HCEC 1CT (cell line): ENCODE data around the gene EFNA2.

ENCODE experiments used
- DNase-seq: peaks from one replicate; pipeline ENCODE4 v3.0.0-alpha.2; 2017

The EFNA2 gene

DNA sequence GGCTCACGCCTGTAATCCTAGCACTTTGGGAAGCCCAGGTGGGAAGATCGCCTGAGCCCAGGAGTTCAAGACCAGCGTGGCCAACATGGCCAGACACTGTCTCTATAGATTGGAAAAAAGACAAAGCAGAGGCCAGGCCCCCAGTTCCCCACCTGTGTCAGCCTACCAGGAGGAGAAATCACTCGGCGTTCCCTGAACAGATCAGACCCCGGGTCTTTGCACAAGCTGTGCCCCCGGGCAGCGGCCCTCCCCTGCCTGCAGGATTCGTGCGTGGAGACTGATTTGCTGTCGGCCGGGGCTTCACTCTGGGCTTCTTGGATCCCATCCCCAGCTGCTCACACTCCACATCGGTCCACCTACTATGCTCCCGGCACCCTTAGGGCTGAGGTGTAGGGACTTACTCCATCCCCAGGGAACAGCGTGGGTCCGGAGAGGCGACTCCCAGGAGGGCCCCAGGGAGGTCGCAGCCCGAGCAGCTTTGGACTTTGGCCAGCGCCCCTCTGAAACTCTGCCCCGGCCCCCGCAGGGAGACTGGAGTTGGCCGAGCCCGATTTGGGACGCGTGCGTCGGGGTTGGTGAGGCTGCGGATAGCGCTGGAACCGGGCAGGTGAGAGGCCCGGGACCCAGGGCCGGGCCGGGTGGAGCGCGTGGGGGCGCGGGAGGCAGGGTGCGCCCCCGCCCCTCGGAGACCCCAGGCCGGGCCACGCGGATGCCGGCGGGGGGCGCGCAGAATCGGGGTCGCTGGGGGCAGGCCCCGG, 515 bp upstream of the EFNA2 start:
- no peak for DNase-seq

DNA sequence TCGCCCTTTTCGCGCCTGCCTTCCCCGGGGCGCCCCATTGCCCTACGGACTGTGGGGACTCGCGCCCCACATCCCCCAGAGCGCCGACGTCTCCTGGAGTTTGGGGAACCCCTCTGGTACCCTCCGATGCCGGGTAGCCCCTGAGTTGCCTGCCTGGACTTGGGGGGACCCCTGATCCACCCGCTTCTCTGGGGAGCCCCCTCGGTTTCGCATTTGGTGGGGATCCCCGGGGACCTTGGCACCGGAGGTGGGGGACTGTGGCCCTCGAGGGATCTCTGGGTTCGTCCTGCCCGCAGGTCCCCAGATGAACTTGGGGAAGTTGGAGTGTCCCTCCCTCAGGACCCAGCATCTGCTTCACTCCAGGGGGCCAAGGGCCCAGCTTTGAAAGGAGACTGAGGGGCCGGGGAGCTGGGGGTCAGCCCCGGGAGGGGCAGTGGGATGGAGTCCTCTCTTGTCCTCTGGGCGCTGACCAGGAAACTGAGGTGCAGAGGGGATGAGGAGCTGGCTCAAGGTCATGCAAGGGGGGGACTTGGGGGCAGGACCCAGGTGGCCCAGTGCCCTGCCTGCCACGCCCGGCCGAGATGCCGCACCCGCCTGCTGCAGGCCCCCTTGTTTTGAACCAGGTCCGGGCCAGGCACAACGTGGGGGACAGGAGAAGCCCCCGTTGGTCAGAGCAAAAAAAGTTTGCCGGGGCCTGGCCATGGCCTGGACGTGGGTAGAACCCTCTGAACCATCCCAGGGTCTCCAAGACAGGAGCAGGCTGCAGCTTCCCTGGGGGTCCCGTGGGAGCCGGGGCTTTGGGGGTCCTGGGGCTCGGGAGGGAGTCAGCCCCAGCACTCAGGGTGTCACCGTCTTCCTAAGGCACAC, 1.0 kb downstream of the EFNA2 start:
- no peak for DNase-seq

DNA sequence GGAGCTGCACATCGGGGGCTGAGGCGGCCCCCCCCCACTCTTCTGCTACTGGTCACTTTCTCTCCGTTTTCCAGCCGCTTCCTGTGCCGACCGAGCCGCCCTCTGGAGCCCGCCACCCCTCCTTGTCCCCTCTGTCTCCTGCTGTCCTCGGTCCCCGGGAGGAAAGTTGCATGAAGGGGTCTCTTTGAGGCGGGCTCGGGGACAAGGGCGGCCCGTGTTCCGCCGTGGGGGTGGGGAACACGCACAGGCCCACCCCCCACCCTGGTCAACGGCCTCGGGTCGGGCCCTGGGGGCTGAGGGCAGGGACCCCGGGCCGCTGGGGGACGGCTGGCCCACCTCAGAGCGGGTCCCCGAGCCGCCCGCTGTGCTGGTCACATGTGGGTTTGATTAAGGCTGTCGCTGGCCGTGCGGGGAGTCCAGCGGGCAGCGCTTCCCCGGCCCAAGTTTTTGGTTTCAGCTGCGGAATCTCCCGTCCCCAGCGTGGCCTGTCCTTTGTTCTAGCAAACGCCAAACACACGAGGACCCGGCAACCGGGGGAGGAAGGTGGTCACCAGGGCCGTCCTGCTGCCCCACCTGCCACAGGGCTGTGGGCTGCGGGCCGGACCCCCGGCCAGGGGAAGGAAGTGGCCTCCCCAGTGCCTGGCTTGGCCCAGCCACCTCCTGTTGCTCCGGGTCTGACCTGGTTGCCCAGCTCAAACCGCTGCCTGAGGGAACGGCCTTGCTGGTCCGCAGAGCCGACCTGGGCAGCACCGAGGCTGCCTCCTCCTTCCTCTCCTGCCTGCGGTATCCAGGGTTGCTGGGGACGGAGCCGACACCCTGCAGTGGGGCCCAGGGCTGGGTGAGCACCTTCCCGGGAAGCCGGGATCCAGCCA, 1.9 kb downstream of the EFNA2 start:
- DNase-seq, result no peak

DNA sequence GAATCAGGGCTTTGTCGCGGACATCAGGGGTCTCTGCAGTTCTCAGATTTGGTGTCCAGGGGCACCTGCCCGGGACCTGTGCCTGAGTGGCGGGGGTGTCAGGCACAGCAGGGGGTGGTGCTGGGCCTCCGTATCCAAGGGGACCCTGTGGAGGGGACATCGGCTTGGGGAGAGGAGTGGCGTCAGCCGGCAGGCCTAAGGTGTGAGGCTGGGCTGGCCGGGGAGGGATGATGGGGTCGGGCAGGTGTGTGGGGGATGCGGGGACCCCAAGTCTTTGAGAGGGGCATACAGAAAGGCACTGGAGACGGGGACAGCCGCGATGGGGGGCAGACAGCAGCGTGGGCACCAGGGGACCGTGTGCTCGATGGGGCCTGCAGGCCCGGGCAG, 2.5 kb downstream of the EFNA2 start:
- DNase-seq, result no peak

DNA sequence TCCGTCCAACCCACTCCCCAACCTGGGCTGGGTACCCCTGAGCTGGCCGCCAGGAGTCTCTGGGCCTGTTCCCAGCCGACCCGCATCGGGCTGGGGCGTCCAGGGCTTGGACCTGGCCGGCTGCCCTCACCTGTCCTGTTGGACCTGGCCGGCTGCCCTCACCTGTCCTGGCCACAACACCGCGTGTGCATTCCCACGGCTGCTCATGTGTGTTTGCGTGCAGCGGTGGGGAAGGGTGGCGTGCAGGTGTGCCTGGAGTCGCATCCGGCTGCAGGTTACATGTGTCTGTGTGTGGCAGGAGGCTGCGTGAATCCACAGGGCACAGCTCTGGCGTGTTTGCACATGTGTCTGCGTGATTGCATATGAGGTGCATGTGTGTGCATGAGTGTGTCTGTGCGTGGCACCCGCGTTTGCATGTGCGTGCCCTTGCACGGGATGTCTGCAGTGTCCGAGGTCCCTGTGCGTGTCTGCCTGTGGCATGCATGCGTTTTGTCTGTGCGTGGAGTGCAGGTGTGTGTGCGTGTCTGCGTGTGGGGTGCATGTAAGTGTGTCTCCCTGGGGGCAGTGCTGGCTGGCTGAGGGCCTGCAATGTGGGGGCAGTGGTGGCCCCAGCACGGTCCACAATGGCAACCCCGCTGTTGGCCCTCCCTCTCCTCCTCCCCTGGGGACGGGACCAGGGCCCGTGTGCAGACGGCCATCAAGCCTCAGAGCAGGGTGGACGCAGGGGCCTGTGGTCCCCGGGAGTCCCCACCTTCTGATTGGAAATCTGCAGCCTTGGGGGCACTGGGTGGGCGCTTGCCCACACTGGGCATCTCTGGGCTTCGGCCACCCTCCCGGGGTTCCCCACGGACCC, 3.4 kb downstream of the EFNA2 start:
- no peak for DNase-seq

DNA sequence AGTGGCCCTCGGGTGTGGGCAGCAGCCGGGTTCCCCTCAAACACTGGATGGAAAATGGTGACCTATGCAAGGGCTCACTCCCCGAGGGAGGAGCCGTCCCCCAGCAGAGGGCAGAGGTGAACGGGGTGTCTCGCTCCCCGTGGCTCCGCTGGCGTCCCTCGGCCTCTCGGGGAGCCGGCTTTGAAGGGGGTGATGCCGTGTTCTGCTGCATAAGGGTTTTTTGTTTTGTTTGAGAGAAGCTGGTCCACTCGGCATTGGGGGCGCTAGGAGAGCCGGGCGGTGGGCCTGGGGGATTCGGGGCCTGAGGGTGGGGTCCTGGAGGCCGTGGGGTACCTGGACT, 4.0 kb downstream of the EFNA2 start:
- no peak for DNase-seq

DNA sequence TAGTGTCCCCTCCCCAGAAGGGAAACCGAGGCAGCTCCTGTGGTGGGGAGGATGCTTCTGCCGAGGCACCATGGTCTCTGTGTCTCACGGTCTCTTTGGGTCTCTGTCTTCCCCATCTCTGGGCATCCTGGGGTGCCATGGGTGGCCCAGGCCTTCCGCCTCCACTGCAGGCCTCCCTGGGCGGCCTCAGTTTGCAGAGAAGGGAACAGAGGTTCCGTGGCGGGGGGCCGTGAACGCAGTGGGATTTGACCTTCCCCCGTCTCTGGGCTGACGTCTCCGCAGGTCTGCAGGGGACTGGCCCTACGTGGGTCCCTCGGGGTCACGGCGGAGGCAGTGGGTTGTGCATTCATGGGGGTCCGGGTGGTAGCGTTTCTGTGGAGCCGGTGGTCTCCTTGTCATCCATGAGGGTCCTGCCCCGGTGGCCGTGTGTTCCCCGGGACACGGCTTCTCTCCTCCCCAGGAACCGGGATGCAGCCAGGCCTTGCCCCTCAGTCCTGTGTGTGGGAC, 4.6 kb downstream of the EFNA2 start:
- no peak for DNase-seq

DNA sequence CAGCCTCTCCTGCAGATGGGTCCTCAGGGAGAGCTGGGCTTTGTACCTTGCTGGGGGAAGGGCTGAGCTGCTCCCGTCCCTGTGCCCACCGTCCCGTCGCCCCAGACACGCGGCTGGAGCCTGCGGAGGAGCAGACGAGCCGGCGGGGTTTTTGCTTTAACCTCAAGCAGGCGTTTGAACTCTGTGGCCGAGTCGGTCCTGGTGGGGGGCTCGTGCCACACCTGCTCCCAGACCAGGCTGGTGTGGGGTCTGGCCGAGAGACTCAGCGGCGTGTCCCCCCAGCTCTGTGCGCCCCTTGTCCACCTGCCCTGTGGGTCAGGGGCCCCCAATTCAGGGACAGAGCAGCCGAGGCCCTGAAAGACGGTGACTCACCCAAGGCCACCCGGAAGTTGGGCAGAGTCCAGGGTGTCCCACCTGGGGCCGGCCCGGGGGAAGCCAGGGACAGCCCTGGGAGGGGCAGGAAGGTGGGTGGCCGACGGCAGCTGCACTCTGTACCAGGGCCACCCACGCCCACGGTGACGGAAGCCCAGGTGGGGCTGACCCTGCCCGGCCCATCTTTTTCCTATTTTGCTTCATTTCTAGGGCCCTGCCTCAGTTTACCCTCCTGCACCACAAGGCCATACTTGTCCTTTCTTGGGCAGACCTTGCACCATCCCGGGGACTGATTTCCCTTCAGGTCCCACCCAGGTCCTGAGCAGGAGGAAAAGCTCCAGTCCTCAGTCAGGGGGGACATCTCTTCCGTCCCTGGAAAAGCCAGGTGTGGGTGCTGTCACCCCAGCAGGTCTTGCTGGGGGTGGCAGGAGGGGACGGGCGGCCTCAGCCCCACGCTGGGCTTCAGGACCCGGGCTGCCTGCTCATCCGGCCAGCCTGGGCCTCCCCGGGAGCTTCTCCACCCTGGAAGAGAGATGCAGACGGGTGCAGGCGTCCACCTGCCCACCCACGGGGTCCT, 5.3 kb downstream of the EFNA2 start:
- DNase-seq, result no peak

DNA sequence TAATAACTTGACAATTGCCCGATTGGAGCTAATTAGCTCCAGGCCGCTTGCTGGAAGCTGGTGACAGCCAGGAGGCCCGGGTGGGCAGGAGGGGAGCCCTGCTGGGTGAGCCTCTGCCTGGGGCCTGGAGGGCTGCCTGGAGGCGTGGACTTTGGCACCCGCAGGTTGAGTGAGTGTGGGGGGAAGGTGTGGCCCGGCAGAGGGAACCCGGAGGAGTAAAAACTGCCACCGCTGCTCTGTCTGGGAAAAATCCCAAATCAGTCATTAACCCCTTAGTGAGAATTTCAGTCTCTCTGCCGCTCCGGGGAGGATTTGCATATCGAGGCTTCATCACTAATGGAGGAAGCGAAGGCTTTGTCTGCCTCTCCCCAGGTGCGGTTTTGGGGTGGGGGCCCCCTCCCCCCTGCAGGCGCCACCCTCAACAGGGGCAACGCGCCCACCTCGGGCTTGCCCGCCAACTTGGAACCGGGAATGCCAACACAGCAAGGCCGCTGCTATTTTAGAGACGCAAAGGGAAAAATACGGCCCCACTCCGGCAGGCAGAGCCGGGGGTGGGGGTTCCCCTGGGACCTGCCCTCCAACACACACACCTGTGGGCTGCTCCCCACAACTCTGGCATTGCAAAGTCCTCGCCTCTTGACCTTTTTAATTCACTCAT, 6.2 kb downstream of the EFNA2 start:
- no peak for DNase-seq

DNA sequence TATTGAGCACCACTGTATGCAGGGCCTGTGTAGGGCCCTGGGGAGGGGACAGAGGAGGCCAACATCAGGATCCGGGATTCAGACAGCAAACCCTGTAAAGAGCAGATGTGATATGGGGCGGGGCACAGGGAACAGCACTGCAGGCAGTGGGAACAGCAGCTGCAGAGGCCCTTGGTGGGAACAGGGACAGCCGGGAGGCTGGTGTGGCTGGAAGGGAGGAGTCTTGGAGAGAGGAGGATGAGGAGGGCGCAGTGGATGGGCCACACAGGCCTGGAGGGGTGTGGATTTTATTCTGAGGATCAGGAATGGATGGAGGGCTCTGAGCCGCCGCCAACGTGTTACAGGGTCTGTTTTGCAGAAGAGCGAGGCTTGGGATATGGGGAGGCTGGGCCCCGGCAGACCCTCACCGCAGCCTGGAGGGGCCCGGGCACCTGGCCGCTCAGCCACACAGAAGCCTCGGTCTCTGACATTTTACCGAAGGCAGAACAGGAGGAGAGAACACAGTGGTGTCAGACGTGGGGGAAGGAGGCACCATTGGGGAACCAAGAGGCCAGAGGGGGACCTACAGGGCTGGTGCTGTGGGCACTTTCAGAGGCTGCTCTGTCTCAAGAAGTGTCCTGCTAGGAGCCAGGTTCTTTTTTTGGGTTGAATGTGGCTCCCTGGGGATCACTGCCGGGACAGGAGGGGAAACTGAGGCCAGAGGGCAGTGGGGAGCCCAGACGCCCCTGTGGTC, 6.9 kb downstream of the EFNA2 start:
- DNase-seq, result no peak

DNA sequence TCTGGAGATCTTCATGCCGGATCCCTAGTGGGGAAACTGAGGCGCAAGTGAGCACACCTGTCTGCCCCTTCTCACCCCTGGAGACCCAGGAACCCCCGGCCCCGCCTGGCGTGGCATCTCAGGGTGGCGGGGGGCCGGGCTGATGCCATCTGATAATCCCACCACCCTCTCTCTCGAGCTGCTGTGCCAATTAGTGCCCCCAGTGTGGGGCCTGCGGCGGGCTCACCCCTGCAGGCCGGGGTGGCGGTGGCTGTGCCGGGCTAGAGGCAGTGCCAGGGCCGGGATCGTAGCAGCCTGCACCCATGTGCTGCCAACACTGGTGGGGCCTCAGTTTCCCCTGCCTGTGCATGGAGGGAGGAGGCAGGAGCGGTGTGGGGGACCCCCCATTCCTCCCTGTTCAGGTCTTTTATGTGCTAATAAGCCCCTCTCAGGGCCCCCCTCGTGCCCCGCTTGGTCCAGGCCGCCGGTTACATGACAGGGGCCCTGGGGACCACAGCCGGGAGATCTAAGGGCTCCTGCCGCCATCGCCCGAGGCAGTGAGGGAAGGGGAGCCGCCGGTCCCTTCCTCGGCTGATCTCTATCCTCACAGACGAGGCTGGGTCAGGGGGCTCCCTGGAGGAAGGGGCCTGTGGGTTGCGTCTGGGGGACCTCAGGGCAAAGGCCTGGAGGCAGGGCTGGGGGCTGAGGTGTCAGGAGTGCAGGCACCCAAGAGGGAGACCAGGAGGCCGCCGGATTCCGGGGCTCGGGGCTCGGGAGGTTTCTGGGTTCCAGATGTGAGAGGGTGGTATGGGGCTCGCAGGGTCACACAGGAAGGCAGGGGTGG, 8.3 kb downstream of the EFNA2 start:
- no peak for DNase-seq

DNA sequence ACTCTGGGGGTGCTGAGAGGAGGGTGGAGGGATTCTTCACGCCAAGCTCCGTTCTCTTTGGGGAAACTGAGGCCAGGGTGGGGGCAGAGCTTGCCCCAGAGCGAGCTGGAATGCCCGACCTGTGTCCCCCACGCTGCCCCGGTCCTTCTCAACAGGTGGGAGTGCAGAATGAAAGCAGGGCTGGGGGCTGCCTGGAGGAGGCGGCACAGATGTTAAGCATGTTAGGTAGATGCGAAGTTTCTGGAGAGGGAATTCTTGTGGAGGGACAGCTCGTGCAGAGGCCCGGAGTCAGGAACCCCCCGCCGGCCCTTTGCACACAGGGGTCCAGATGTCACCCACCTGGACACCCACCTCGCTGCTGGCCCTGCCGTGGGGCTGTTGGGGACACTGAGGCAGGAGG, 9.0 kb downstream of the EFNA2 start:
- no peak for DNase-seq

DNA sequence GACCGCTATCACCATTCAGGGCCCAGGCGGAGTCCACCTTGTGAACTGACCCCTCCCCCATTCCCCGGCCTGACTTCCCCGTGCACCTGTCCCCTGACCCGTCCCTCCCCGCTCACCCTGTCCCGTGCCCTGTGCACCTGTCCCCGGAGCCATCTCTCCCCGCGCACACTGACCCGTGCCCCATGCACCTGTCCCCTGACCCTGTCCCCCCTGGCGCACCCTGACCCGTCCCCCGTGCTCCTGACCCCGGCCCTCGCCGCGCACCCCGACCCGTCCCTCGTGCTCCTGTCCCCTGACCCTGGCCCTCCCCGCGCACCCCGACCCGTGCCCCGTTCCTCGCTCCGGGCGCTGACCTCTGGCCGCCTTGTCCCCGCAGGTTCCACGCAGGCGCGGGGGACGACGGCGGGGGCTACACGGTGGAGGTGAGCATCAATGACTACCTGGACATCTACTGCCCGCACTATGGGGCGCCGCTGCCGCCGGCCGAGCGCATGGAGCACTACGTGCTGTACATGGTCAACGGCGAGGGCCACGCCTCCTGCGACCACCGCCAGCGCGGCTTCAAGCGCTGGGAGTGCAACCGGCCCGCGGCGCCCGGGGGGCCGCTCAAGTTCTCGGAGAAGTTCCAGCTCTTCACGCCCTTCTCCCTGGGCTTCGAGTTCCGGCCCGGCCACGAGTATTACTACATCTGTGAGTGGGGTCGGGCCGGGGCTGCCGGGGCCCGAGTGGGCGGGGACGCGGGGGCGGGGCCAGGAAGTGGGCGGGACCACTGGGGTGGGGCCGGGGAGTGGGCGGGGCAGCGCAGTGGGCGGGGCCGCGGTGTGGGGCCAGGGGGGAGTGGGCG, 9.7 kb downstream of the EFNA2 start:
- DNase-seq, result no peak

DNA sequence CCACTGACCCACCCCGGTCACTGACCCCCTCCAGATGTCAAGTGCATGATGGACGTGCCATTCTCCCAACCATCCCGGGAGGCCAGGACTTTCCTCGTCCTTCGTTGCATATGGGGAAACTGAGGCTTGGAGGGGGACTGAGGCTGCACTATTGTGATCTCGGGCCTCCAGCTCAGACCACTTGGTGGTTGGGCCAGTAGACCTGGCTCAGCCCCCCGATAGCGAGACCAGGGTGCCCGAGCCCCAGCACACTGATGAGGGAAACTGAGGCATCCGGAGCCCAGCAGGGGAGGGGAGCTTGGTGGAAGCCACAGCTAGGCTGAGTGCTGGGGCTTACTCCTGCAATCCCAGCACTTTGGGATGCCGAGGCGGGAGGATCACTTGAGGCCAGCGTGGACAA, 10.4 kb downstream of the EFNA2 start:
- DNase-seq, result no peak

DNA sequence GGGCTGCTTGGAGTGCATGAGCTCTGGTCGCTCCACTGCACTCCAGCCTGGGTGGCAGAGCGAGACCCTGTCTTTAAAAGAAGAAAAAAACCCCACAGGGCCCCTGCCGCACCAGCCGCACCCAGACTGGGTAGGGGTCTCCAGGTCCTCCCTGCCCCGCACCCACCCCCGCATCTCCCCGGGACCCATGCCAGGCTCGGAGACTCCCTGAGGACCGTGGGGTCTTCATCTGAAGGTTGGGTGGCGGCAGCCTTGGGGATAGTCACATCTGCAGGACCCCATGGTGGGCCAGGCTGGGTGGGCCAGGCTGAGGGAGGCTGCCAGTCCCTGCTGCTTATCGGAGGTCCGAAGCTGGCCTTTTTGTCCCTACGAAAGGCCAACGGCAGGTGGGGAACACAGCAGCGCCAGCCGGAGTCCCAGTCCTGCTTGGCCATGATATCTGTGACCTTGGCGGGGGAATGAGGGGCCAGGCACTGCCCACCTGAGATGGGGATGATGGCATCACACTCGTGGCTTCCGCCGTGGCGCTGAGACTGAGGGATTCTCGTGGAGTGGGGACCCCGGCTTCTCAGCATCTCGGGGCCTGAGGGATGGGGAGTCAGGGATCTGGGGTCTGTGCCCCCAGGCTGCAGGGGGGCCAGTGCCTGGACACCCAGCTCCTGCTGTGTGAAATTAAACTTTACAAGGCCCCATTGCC, 11.1 kb downstream of the EFNA2 start:
- no peak for DNase-seq

DNA sequence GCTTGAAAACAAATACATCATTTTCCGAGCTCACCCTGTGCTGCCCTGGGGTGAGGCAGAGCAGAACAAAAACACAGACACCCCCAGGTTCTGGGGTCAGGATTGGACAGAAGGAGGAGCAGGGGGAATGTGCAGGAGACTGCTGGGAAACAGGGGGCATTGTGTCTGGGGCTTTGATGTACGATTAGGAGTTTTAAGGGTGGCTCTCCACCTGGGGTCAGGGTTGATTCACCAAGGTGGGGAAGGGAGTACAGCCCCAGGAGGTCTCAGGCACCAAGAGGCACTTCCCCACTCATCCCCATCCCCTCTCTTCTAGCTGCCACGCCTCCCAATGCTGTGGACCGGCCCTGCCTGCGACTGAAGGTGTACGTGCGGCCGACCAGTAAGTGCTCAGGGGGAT, 12.6 kb downstream of the EFNA2 start:
- no peak for DNase-seq

DNA sequence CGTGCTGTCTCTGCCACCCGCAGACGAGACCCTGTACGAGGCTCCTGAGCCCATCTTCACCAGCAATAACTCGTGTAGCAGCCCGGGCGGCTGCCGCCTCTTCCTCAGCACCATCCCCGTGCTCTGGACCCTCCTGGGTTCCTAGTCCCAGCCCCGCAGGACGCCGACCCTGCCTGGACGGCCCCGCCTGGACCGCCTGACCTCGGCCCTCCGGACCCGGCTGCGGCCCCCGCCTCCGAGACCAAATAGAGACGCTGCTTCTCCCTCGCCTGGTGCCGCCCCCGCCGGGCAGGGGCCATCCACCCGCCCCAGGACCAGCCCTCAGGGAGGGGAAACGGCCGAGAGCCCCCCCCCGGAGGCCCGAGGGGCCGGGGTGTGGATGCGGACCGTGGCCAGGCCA, 14.1 kb downstream of the EFNA2 start:
- DNase-seq, result no peak
